ENCODE measurements around the gene MUC4. TPM values are rescaled to one million over a fixed set of nuclear protein-coding genes. Genes with fewer than 3 reads are reported as not detected.

MUC4 gene
- total and polyA plus RNA-seq, 2 of the 4 experiments (the other 2 are of a cell fraction), result not detected

DNA sequence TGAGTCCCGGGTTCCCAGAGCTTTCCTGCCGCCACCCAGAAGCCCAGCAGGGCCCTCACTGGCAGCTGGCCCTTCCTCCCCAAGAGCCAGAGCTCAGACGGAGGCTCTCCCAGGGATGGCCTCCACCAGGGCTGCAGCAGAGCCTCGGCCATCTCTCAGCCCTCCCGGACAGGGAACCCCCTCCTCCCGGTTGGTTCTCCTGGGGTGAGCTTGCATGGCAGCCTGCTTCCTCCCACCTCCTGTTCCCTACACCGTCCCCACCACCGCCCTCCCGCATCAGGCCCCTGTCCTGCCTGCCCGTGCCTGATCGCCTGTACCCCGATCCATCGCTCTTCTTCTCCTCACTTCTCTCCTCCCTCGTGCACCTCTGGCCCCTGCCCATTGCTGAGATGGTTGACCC, 24.1 kb upstream of the MUC4 start:
- Histone ChIP-seq H3K9me3 (ENCODE audit: control insufficient read depth, insufficient read depth, low read length) (no peaks in the 10 kb centered on the region), H3K14ac (replicated peaks; ENCODE audit: low read depth, low read length) (no peak overlapping the region), H3K18ac (ENCODE audit: low read depth, low read length) (no peak overlapping the region), H4K20me1 (ENCODE audit: insufficient read depth, low read length) (no peaks in the 10 kb centered on the region), H3K9ac (ENCODE audit: low read depth, low read length) (no peak overlapping the region), H2AFZ (replicated peaks; ENCODE audit: low read length, poor library complexity) (no peak overlapping the region), H2BK120ac (ENCODE audit: low read depth, low read length) (no peak overlapping the region), H3K9me1 (ENCODE audit: insufficient read depth, low read length) (no peaks in the 10 kb centered on the region), H3K36me3 (ENCODE audit: control insufficient read depth, insufficient read depth, low read length) (no peaks in the 10 kb centered on the region), H3K56ac (ENCODE audit: extremely low read depth, insufficient read depth, low read length) (no peak overlapping the region), H3K27me3 (ENCODE audit: control insufficient read depth, insufficient read depth, low read length) (peaks cover 50% of the 10 kb centered on the region), H3K4me2 (ENCODE audit: low read depth, low read length) (no peak overlapping the region), H4K8ac (ENCODE audit: low read depth in 2 of 2, low read length in 2 of 2) (no peak overlapping the region), H2AK5ac (ENCODE audit: low read depth, low read length) (no peak overlapping the region), H3K4me3 (ENCODE audit: insufficient read depth, low read depth, low read length) (no peak overlapping the region), H3K4ac (ENCODE audit: low read depth, low read length) (no peak overlapping the region), H2BK20ac (ENCODE audit: low read depth, low read length) (no peak overlapping the region), H3K79me1 (ENCODE audit: low read depth in 1 of 2, low read length in 2 of 2) (no peaks in the 10 kb centered on the region), H3K27ac (ENCODE audit: insufficient read depth, low read length) (no peak overlapping the region), H2BK5ac (ENCODE audit: low read depth, low read length, poor library complexity, severe bottlenecking) (no peak overlapping the region), H3K23ac (ENCODE audit: low read depth, low read length) (no peak overlapping the region), H4K5ac (ENCODE audit: low read depth, low read length) (no peak overlapping the region), H4K91ac (ENCODE audit: insufficient read depth, low read depth, low read length) (no peak overlapping the region), H2AK9ac (replicated peaks; ENCODE audit: low read depth, low read length, poor library complexity) (no peak overlapping the region), H2BK15ac (ENCODE audit: low read depth, low read length) (no peak overlapping the region), H3K4me1 (ENCODE audit: control insufficient read depth, insufficient read depth, low read length) (no peaks in the 10 kb centered on the region)
- no TSS peak for BruUV-seq (replicated peaks)
- CTCF ChIA-PET, result interaction anchor here (1.6 kb wide), 1 partner anchor 14 kb away, joined by 4 read pairs; no protein-coding TSS in a partner anchor
- intact Hi-C loops (cut with micrococcal nuclease), result no loop called here
- TF ChIP-seq CHD1 (IDR thresholded peaks at IDR 0.05; ENCODE audit: low read depth, low read length) (no peak), SMC3 (IDR thresholded peaks at IDR 0.05; ENCODE audit: low read depth, low read length) (no peak), RAD21 (IDR thresholded peaks at IDR 0.05; ENCODE audit: low read length) (no peak), MAFK (IDR thresholded peaks at IDR 0.05; ENCODE audit: low read depth, low read length) (no peak), MAZ (IDR thresholded peaks at IDR 0.05; ENCODE audit: borderline replicate concordance, low read depth, low read length) (no peak), BHLHE40 (IDR thresholded peaks at IDR 0.05; ENCODE audit: low read depth, low read length) (no peak)
- TF ChIP-seq, protein P1, sequence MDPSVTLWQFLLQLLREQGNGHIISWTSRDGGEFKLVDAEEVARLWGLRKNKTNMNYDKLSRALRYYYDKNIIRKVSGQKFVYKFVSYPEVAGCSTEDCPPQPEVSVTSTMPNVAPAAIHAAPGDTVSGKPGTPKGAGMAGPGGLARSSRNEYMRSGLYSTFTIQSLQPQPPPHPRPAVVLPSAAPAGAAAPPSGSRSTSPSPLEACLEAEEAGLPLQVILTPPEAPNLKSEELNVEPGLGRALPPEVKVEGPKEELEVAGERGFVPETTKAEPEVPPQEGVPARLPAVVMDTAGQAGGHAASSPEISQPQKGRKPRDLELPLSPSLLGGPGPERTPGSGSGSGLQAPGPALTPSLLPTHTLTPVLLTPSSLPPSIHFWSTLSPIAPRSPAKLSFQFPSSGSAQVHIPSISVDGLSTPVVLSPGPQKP (IDR thresholded peaks at IDR 0.05; ENCODE audit: borderline replicate concordance, low read depth, low read length), result no peak
- TF ChIP-seq, protein P2, sequence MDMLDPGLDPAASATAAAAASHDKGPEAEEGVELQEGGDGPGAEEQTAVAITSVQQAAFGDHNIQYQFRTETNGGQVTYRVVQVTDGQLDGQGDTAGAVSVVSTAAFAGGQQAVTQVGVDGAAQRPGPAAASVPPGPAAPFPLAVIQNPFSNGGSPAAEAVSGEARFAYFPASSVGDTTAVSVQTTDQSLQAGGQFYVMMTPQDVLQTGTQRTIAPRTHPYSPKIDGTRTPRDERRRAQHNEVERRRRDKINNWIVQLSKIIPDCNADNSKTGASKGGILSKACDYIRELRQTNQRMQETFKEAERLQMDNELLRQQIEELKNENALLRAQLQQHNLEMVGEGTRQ (IDR thresholded peaks at IDR 0.05; ENCODE audit: low read depth, low read length), result no peak
- in situ Hi-C loops (cut with MboI; ENCODE audit: low sequenced_read_pairs), result no loop called here
- 75% methylated on average over 9 of the region's 14 CpGs; no CpG with 5 or more reads in 1 of the 2 experiments for WGBS, 2 experiments (ENCODE audit: extremely low coverage in 2 of 2, insufficient read length in 1 of 2)
- no peak for ATAC-seq (ENCODE audit: low read depth)
- POLR2A ChIA-PET (ENCODE audit: unreplicated experiment), result no interaction called here
- no peak for DNase-seq
- dilution Hi-C loops (cut with HindIII; ENCODE audit: low sequenced_read_pairs, unreplicated experiment), result no loop called here

All from IMR-90 (cell line).